AG09319 (cell line): ENCODE measurements around the gene IRX2.

Experiments used
- DNase-seq: peaks from one replicate; pipeline ENCODE4 v3.0.0-alpha.2; 2010; ENCODE audit warnings: low read depth; ENCODE audit errors: extremely low read depth
- TF ChIP-seq, protein P1 (sequence below): IDR thresholded peaks from 2 replicates; pipeline ENCODE4 v1.5.1; 2011; ENCODE audit warnings: low read depth, mild to moderate bottlenecking, inconsistent platforms, low read length, moderate library complexity

Gene IRX2

DNA sequence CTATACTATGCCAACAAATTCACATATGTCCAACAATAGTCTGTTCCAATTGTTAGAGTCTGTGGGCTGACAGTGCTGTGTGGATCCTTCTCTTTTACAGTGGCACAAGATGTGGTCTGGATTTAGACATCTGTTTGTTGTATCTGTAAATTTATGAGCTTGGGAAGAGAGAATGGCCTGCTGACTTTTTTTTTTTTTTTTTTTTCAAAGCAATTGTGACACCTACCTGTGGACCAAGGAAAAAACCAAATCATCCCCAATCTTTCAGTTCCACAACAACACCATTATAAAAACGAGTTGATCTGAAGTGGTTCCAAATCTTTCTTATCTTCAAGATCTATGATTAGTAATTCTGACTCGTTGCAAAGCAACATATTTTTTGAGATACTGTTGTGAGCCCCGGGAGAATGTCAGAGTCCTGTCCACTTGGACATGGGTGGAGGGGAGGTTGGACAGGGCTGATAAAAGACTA lies 4.9 kb downstream of the IRX2 start:
- TF ChIP-seq, protein P1, sequence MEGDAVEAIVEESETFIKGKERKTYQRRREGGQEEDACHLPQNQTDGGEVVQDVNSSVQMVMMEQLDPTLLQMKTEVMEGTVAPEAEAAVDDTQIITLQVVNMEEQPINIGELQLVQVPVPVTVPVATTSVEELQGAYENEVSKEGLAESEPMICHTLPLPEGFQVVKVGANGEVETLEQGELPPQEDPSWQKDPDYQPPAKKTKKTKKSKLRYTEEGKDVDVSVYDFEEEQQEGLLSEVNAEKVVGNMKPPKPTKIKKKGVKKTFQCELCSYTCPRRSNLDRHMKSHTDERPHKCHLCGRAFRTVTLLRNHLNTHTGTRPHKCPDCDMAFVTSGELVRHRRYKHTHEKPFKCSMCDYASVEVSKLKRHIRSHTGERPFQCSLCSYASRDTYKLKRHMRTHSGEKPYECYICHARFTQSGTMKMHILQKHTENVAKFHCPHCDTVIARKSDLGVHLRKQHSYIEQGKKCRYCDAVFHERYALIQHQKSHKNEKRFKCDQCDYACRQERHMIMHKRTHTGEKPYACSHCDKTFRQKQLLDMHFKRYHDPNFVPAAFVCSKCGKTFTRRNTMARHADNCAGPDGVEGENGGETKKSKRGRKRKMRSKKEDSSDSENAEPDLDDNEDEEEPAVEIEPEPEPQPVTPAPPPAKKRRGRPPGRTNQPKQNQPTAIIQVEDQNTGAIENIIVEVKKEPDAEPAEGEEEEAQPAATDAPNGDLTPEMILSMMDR: no peak
- DNase-seq: no peak

DNA sequence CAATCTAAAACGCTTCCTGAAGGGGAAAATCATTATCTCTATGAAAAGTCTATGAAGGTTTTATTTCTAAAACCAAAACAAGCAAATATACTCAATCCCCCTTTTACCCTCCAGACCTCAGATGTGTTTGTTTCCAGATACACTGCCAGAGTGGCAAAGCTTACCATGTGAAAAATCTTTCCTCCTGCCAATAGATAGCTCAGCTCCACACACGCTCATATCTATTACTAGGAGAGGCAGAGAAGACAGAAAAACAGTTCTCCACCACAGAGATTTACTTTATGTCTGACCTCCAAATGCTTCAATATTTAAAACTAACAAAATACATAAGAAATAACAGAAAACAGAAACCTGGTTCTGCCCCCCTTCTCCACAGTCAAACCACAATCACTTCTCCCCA lies 7.0 kb downstream of the IRX2 start:
- TF ChIP-seq, protein P1: no peak
- no peak for DNase-seq

DNA sequence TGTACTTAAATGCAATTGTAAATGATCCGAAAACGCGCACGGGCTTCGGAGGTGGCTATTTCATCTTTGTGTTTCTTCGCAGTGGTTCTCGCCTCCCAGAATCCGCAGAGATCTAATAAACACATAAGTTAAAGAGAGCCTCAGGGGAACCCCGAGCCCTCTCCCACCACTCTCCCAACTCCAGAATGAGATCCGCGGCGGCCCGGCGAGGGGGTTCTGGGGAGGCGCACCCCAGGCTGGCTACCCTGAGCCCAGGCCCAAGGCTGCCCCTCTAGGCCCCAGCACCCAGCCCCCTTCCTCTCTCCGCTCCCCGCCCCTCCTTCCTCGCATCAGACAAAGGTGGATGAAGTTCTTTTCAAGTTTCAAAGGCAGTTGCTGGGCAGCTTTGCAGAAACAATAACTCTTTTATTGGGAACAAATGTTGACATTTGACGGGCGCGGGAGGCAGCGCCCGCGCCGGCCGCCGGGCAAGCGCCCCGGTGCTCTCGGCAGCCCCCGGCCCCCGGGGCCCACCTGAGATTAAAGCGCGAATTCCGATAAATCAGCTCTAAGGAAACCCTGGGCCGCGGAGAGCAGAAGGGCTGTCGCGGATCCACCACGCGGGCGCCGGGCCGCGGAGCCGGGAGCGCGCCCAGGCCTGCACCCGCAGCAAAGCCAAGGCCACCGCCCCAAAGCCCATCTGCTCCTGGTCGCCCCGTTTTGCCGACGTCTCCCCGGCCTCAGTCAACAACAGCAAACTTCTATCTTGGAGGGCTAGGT lies 8.4 kb downstream of the IRX2 start:
- no peak for DNase-seq

DNA sequence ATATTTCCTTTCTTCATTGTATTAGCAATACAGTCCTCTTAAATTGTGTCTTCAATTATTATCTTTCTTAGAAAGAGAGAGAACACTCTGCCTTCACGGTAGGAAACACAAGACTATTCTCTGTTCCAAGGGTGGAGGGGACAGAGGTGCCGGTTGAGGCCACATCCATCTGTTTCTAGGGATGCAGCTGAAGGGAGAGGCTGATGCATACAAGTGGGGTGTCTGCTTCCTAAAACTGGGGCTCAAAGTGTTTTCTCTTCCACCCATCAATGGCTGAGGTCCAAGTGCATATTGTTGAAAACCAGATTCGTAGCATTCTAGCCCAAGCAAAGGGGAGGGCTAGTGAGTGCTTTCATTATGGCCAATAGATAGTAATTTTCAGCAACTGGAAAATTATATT lies 9.5 kb downstream of the IRX2 start:
- TF ChIP-seq, protein P1: no peak
- no peak for DNase-seq

More for the DNA sequence above, 8.4 kb downstream of the IRX2 start:
- TF ChIP-seq, protein P1: no peak

DNA sequence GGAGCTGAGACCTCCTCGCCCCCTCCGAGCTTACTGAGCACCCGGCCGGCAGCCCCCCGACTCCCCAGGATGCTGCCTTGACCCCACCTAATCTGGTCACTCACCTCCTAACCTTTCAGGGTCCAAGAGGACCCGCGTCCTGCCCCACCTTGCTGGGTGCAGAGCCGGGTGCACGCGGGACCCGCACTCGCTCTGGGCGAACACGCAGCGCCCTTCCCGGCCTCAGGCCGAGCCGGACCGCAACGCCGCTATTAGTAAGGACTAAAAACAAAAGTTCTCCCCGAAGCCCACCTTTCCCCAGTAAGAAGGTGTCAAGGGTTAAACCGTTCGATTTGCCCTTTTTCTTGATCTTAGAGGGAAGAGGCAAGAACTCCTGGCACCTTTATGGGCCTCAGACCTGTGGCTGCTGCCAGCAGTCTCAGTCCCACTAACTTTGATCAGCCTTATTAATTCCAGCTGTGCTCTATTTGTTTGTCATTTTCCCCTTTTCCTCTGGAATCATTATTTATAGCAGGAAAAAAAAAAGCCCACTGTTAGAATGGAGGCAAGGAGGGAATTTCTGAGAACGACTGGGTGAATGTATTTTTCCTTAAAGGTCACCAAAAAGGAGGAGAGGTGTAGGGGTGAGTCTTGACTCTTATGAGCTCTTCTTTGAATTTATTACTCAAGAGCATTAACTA lies 10.5 kb downstream of the IRX2 start:
- DNase-seq: no peak
- TF ChIP-seq, protein P1: no peak

DNA sequence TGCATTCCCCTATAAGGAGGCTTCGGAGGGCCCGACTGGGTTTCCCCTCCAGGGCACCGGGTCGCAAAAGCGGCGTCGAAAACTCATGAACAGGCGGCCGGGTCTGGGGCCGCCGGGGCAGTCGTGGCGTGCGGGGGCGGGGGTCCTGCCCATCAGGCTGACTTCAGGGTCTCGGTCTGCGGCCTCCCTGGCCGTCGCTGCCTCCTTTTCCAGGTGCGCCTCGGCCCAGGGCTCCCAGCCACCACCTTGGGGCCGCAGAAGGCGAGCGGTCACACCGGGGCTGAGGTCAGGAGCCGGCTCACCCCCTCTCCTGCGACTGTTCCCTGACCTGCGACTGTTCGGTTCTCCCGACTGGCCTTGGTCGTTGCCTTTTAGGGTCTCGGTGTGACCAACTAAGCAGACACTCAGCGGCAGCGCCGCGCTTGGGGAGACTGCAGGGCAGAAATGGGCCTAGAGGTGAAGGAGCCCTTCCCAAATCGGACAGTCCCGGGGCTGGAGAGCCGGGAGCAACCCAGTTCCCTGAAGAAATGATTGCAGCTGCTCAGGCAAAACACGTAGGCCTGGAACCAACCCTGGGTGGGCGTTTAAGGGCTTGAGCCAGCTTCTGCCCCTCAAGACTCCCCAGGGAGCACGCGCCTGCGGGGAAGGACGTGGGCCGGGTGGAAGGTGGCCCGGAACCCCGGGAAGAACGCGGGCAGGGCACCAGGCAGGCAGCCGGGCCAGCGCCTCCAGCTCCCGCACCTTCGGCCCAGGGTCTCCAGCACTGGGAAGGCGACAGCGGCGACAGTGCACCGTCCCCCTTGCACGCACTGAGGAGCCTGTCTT lies 11.2 kb downstream of the IRX2 start:
- TF ChIP-seq, protein P1: no peak
- no peak for DNase-seq
